H1 (cell line): ENCODE data around the gene APOC1. TPM values are rescaled to one million over a fixed set of nuclear protein-coding genes. Genes with fewer than 3 reads are reported as not detected.

Experiments used
- CTCF ChIA-PET: fragments of 300-600 bp; sonication (Branson Sonifier 250); formaldehyde crosslinking; loops from one replicate; lab custom pipeline; 2021; ENCODE audit not compliant: partially characterized antibody; lab: Charles Lee
- POLR2A ChIA-PET: fragments of 300-600 bp; sonication (Branson Sonifier 250); formaldehyde crosslinking; loops from one replicate; lab custom pipeline; 2021; ENCODE audit warnings: inconsistent platforms; ENCODE audit not compliant: partially characterized antibody; lab: Charles Lee
- DNase-seq, 2 experiments: peaks; one replicate each; pipeline versions ENCODE4 v3.0.0 to v3.0.0-alpha.2; 2010 to 2022; ENCODE audit warnings: low spot score in 2 of 2, low read depth in 1 of 2, mixed read lengths in 1 of 2
- FAIRE-seq: peaks from 2 replicates; lab custom pipeline; 2011; peaks lifted over from hg19 to GRCh38; lab: Jason Lieb, UNC
- H2AFZ ChIP-seq: 2 replicates; pipeline ENCODE4 v1.8.1; 2012; ENCODE audit warnings: low read length, inconsistent platforms
- H2AK5ac ChIP-seq: 2 replicates; pipeline ENCODE4 v1.6.1; 2013; ENCODE audit warnings: low read depth, low read length
- H2BK120ac ChIP-seq: replicated peaks from 2 replicates; pipeline ENCODE3; 2013; ENCODE audit warnings: low read depth, low read length, inconsistent platforms
- H2BK12ac ChIP-seq: 2 replicates; pipeline ENCODE4 v1.6.1; 2013; ENCODE audit warnings: low read depth, low read length
- H2BK15ac ChIP-seq: 2 replicates; pipeline ENCODE4 v1.6.1; 2013; ENCODE audit warnings: low read length
- H2BK20ac ChIP-seq: 2 replicates; pipeline ENCODE4 v1.6.1; 2013; ENCODE audit warnings: low read length
- H2BK5ac ChIP-seq: 2 replicates; pipeline ENCODE4 v1.6.1; 2013; ENCODE audit warnings: low read depth, low read length
- H3K14ac ChIP-seq: 2 replicates; pipeline ENCODE4 v1.6.1; 2013; ENCODE audit warnings: inconsistent platforms; ENCODE audit not compliant: insufficient read length
- H3K18ac ChIP-seq: 2 replicates; pipeline ENCODE4 v1.6.1; 2013; ENCODE audit warnings: low read length; ENCODE audit errors: extremely low read depth
- H3K23ac ChIP-seq: 2 replicates; pipeline ENCODE4 v1.6.1; 2013; ENCODE audit warnings: inconsistent platforms; ENCODE audit not compliant: insufficient read length
- H3K23me2 ChIP-seq: 2 replicates; pipeline ENCODE4 v1.6.1; 2013; ENCODE audit warnings: low read depth, low read length
- H3K27ac ChIP-seq: 2 replicates; pipeline ENCODE4 v1.6.1; 2011; ENCODE audit warnings: low read depth, low read length, inconsistent platforms
- H3K27me3 ChIP-seq, 4 experiments: replicated peaks in 1 of 4; 1 replicate in 1 of 4; 2 replicates in 3 of 4; pipeline versions ENCODE4 v1.6.1 to v1.8.1; 2011 to 2013; ENCODE audit warnings: low read length in 3 of 4, mild to moderate bottlenecking in 3 of 4, inconsistent platforms in 2 of 4, mixed read lengths in 2 of 4, moderate library complexity in 1 of 4; ENCODE audit not compliant: control insufficient read depth in 3 of 4, insufficient read depth in 3 of 4; ENCODE audit errors: extremely low read depth in 1 of 4
- H3K36me3 ChIP-seq, 4 experiments: 2 replicates each; pipeline versions ENCODE4 v1.6.1 to v1.8.1; 2011 to 2013; ENCODE audit warnings: mild to moderate bottlenecking in 4 of 4, low read length in 3 of 4, moderate library complexity in 2 of 4, control low read depth in 1 of 4, inconsistent platforms in 1 of 4; ENCODE audit not compliant: insufficient read depth in 4 of 4, control insufficient read depth in 2 of 4
- H3K4ac ChIP-seq: replicated peaks from 2 replicates; pipeline ENCODE3; 2013; ENCODE audit warnings: low read length, low read depth, mixed read lengths, inconsistent platforms; ENCODE audit not compliant: insufficient read length
- H3K4me1 ChIP-seq, 4 experiments: replicated peaks in 1 of 4; 1 replicate in 1 of 4; 2 replicates in 3 of 4; pipeline versions ENCODE4 v1.6.1 to v1.8.1; 2011 to 2013; ENCODE audit warnings: low read length in 3 of 4, inconsistent platforms in 2 of 4, mixed read lengths in 1 of 4; ENCODE audit not compliant: insufficient read depth in 4 of 4, control insufficient read depth in 3 of 4
- H3K4me2 ChIP-seq, 2 experiments: 2 replicates each; pipeline versions ENCODE4 v1.6.1 to v1.8.1; 2011 to 2013; ENCODE audit warnings: low read depth in 2 of 2, low read length in 2 of 2, control low read depth in 1 of 2, inconsistent platforms in 1 of 2, mild to moderate bottlenecking in 1 of 2; ENCODE audit not compliant: insufficient read depth in 1 of 2
- H3K4me3 ChIP-seq, 4 experiments: fragments of 200-600, 300-600 bp in 1 of 4; sonication (generic), shearing (Covaris generic), sonication (Bioruptor Twin) in 1 of 4; 2 replicates each; pipeline versions ENCODE4 v1.5.1 to v1.8.1; 2011 to 2016; ENCODE audit warnings: low read length in 4 of 4, low read depth in 3 of 4, control low read depth in 2 of 4, inconsistent platforms in 2 of 4, mild to moderate bottlenecking in 2 of 4, mixed read lengths in 1 of 4, moderate library complexity in 1 of 4; ENCODE audit not compliant: insufficient read depth in 2 of 4; ENCODE audit errors: extremely low read depth in 1 of 4
- H3K56ac ChIP-seq: replicated peaks from 2 replicates; pipeline ENCODE3; 2013; ENCODE audit warnings: low read depth, mild to moderate bottlenecking, mixed read lengths, low read length, inconsistent platforms; ENCODE audit not compliant: insufficient read length
- H3K79me1 ChIP-seq: 2 replicates; pipeline ENCODE4 v1.6.1; 2013; ENCODE audit warnings: low read depth, low read length, control low read depth
- H3K79me2 ChIP-seq, 2 experiments: 2 replicates each; pipeline versions ENCODE4 v1.6.1 to v1.8.1; 2012 to 2013; ENCODE audit warnings: low read length in 2 of 2, mild to moderate bottlenecking in 2 of 2, inconsistent platforms in 1 of 2; ENCODE audit not compliant: insufficient read depth in 2 of 2, control insufficient read depth in 1 of 2
- H3K9ac ChIP-seq, 4 experiments: replicated peaks in 1 of 4; 1 replicate in 1 of 4; 2 replicates in 3 of 4; pipeline versions ENCODE4 v1.6.1 to v1.8.1; 2011 to 2013; ENCODE audit warnings: low read depth in 3 of 4, low read length in 3 of 4, control low read depth in 2 of 4, mild to moderate bottlenecking in 2 of 4, moderate library complexity in 2 of 4, inconsistent platforms in 1 of 4; ENCODE audit errors: extremely low read depth in 1 of 4
- H3K9me3 ChIP-seq, 2 experiments: 2 replicates each; pipeline versions ENCODE4 v1.6.1 to v1.8.1; 2012 to 2013; ENCODE audit warnings: mild to moderate bottlenecking in 2 of 2, moderate library complexity in 2 of 2, control low read depth in 1 of 2, inconsistent platforms in 1 of 2, low read depth in 1 of 2, low read length in 1 of 2, mixed read lengths in 1 of 2; ENCODE audit not compliant: insufficient read depth in 2 of 2
- H4K20me1 ChIP-seq, 2 experiments: replicated peaks in 1 of 2; 2 replicates each; pipeline versions ENCODE3 to v1.8.1; 2011 to 2013; ENCODE audit warnings: inconsistent platforms in 2 of 2, low read length in 2 of 2, mild to moderate bottlenecking in 1 of 2; ENCODE audit not compliant: insufficient read depth in 2 of 2, control insufficient read depth in 1 of 2
- H4K5ac ChIP-seq: 2 replicates; pipeline ENCODE4 v1.6.1; 2013; ENCODE audit warnings: low read length, low read depth, mixed read lengths, inconsistent platforms; ENCODE audit not compliant: insufficient read length
- H4K8ac ChIP-seq: 2 replicates; pipeline ENCODE4 v1.8.0; 2013; ENCODE audit warnings: mild to moderate bottlenecking, moderate library complexity, low read length, inconsistent platforms; ENCODE audit not compliant: insufficient read depth; ENCODE audit errors: extremely low read depth
- H4K91ac ChIP-seq: replicated peaks from 2 replicates; pipeline ENCODE3; 2013; ENCODE audit warnings: low read length, mixed read lengths, inconsistent platforms; ENCODE audit not compliant: insufficient read length
- CTCF ChIP-seq, 3 experiments: IDR thresholded peaks; 1 replicate in 2 of 3; 2 replicates in 1 of 3; pipeline versions ENCODE4 v1.5.1 to v1.6.1; 2011; ENCODE audit warnings: low read length in 3 of 3, mild to moderate bottlenecking in 3 of 3, inconsistent platforms in 2 of 3, low read depth in 1 of 3, moderate library complexity in 1 of 3; ENCODE audit not compliant: insufficient read depth in 1 of 3; ENCODE audit errors: control extremely low read depth in 1 of 3
- WGBS, 2 experiments: shearing (Covaris generic) in 1 of 2; methylation state at CpG; one replicate each; pipeline versions ENCODE4 v1.1.6 to v1.1.7; 2013 to 2015; ENCODE audit warnings: low lambda C conversion rate in 2 of 2, mixed read lengths in 2 of 2, inconsistent platforms in 1 of 2, low coverage in 1 of 2, missing lambda C conversion rate in 1 of 2; ENCODE audit not compliant: insufficient replicate concordance in 2 of 2, insufficient coverage in 1 of 2, insufficient read length in 1 of 2; ENCODE audit errors: extremely low coverage in 1 of 2, missing lambda C conversion rate in 1 of 2; 5-methylcytosine and 5-hydroxymethylcytosine counted together
- polyA plus RNA-seq, 7 experiments: library from polyadenylated mRNA; depleted of rRNA in 3 of 7; stranded (reverse) in 5 of 7; unstranded in 2 of 7; fragments of >200 nt in 5 of 7; fragments of 200-250 nt in 2 of 7; gene quantifications; 1 replicate in 5 of 7; 2 replicates in 1 of 7; 4 replicates in 1 of 7; pipeline versions ENCODE4 v1.2.1 to v1.2.3, GENCODE V29; 2011 to 2013; ENCODE audit warnings: missing spikeins in 2 of 7, mixed read lengths in 2 of 7
- total RNA-seq: library from RNA; stranded (reverse); fragmentation: NEBNext Ultra II Directional; extraction: Animal tissue kit (Norgen Biotek cat#: 25700); gene quantifications from 2 replicates; pipeline ENCODE4 v1.2.1, GENCODE V29; 2021

The APOC1 gene
- total and polyA plus RNA-seq, 2 of the 8 experiments (the other 6 are each of a cell fraction or from before 2014, with no cell fraction given): 55.8 to 78.2 TPM

- no peak overlapping the region for H2BK20ac ChIP-seq
- no peak overlapping the region for H4K5ac ChIP-seq
- no peak overlapping the region for H3K18ac ChIP-seq
- no peak overlapping the region for H2BK15ac ChIP-seq
- ChIA-PET POLR2A (interaction anchor here (0.9 to 2.1 kb wide), 5 partner anchors 10 to 38 kb away, joined by 3 to 15 read pairs (median 4); partner anchors contain the start of gene APOE), CTCF (interaction anchor here (0.8 to 1.3 kb wide), 4 partner anchors 17 to 85 kb away, joined by 3 read pairs; partner anchors contain the start of gene NECTIN2)
- DNase-seq (no peak), FAIRE-seq (no peak)
- no peak overlapping the region for H2BK12ac ChIP-seq
- 95% methylated on average over 12 of the region's 12 CpGs; no CpG with 5 or more reads in 1 of the 2 experiments for WGBS, 2 experiments
- peaks cover 9 to 45% (median 27%) of the 10 kb centered on the region in 4 experiments; a peak in 7 of 8 replicates for H3K36me3 ChIP-seq
- H3K4me1 ChIP-seq: no peaks in the 10 kb centered on the region
- H3K23ac ChIP-seq: no peak overlapping the region
- no peak overlapping the region for H3K4me3 ChIP-seq
- no peaks in the 10 kb centered on the region for H3K9me3 ChIP-seq
- H3K79me2 ChIP-seq: peaks cover 0 to under 1% of the 10 kb centered on the region in 2 experiments; a peak in 1 of 4 replicates
- no peak overlapping the region for H3K4ac ChIP-seq
- H3K79me1 ChIP-seq: no peaks in the 10 kb centered on the region
- H4K20me1 ChIP-seq: peaks cover 6 to 15% of the 10 kb centered on the region in 2 experiments
- no peak overlapping the region for H3K56ac ChIP-seq
- no peak overlapping the region for H3K9ac ChIP-seq
- H3K14ac ChIP-seq: no peak overlapping the region
- H4K91ac ChIP-seq: no peak overlapping the region
- H2AFZ ChIP-seq: no peak overlapping the region
- H3K23me2 ChIP-seq: no peaks in the 10 kb centered on the region; the same call in 1 of the 2 replicates
- H2BK120ac ChIP-seq: no peak overlapping the region
- no peaks in the 10 kb centered on the region for H3K27me3 ChIP-seq
- H2BK5ac ChIP-seq: no peak overlapping the region
- H2AK5ac ChIP-seq: no peak overlapping the region
- no peak overlapping the region for H4K8ac ChIP-seq
- no peak overlapping the region for H3K4me2 ChIP-seq
- TF ChIP-seq CTCF (IDR thresholded peaks at IDR 0.05; ENCODE audit: control extremely low read depth in 1 of 3, insufficient read depth in 1 of 3, low read depth in 1 of 3, low read length in 3 of 3): no peak
- no peak overlapping the region for H3K27ac ChIP-seq
Measured at GRCh38 chr19:44867578-44867977, 46.8 kb upstream of the APOC1 start.
